Measurements from ENCODE around the gene SCN2B. TPM values are rescaled to one million over a fixed set of nuclear protein-coding genes. Genes with fewer than 3 reads are reported as not detected.

SCN2B gene, protein sequence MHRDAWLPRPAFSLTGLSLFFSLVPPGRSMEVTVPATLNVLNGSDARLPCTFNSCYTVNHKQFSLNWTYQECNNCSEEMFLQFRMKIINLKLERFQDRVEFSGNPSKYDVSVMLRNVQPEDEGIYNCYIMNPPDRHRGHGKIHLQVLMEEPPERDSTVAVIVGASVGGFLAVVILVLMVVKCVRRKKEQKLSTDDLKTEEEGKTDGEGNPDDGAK
- under 1 TPM; 0.05 to 0.31 (median 0.06) TPM for total RNA-seq
- under 1 TPM; 0.04 to 0.05 TPM for polyA plus RNA-seq

- no peak for FAIRE-seq
Observed at GRCh38 chr11:118175993-118176777, at the start of gene SCN2B. SCN2B (minus strand) TSS chr11:118176639; CDS start chr11:118176431, 208 bp downstream.

DNA sequence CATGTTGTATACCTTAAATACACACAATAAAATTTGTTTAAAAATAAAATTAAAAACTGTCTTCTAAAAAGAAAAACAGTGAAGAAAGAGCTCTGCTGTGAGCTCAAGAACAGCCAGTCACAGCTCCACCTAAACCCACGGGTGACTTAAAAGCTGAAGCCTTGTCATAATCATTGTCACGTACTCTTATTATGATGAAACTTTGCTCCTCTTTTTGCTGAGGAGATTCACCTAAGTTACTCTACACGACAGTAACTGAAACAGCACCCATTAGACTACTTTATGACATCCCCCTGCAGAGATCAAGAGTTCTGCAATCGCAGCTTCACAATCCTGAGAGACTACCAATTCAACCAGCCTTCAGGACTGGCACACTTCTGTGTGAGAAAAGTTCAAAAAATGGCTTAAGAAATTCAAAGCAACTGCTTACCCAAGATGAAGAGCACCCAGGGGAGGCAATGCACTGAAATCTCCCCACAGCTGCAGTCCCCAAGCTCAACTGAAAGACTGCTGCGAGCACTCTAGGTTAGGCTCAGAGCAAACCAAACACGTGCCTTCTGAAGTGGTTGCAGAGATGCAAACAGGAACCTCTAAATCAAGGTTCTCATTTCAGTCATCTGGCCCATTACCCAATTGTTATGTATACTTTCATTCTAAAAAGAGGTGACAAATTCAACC, 48.2 kb upstream of the SCN2B start, which contains the start of gene JAML:
Gene JAML (minus strand): TSS at position 501 of the 678 bp plus-strand sequence. CDS start 10,145 bp downstream, outside the sequence.
- no peak for DNase-seq

More at GRCh38 chr11:118175993-118176777, at the start of gene SCN2B:
- H3K9me3 ChIP-seq = no peaks in the 10 kb centered on the region
- no peak within 1 kb of the TSS for H3K4me3 ChIP-seq
- H3K36me3 ChIP-seq = no peaks in the 10 kb centered on the region
- no peaks in the 10 kb centered on the region for H3K27me3 ChIP-seq
- intact Hi-C loops (cut with DNase I) = no loop called here
- ATAC-seq (no peak), DNase-seq (no peak)
- TF ChIP-seq, protein P1, sequence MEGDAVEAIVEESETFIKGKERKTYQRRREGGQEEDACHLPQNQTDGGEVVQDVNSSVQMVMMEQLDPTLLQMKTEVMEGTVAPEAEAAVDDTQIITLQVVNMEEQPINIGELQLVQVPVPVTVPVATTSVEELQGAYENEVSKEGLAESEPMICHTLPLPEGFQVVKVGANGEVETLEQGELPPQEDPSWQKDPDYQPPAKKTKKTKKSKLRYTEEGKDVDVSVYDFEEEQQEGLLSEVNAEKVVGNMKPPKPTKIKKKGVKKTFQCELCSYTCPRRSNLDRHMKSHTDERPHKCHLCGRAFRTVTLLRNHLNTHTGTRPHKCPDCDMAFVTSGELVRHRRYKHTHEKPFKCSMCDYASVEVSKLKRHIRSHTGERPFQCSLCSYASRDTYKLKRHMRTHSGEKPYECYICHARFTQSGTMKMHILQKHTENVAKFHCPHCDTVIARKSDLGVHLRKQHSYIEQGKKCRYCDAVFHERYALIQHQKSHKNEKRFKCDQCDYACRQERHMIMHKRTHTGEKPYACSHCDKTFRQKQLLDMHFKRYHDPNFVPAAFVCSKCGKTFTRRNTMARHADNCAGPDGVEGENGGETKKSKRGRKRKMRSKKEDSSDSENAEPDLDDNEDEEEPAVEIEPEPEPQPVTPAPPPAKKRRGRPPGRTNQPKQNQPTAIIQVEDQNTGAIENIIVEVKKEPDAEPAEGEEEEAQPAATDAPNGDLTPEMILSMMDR (IDR thresholded peaks at IDR 0.05) = no peak
- H3K4me1 ChIP-seq = no peaks in the 10 kb centered on the region
- no peak within 1 kb of the TSS for H3K27ac ChIP-seq
- WGBS, 2 donors = 42% methylated on average over 14 of the region's 14 CpGs

GRCh38 chr11:118223992-118224391, 47.6 kb upstream of the SCN2B start:
- Histone ChIP-seq H3K27me3 (no peaks in the 10 kb centered on the region), H3K36me3 (peaks cover 0 to 10% (median 0%) of the 10 kb centered on the region in 3 donors), H3K9me3 (no peaks in the 10 kb centered on the region), H3K27ac (no peak overlapping the region), H3K4me1 (no peaks in the 10 kb centered on the region), H3K4me3 (peak overlapping the region in 1 of 4 donors; percentile 28)
- 77 to 80% methylated on average over 6 of the region's 6 CpGs for WGBS, 2 donors
- no peak for ATAC-seq
- no peak for FAIRE-seq
- intact Hi-C loops (cut with DNase I) = no loop called here
- DNase-seq = no peak
- TF ChIP-seq, protein P1 (IDR thresholded peaks at IDR 0.05) = no peak

More for the DNA sequence above, 48.2 kb upstream of the SCN2B start, which contains the start of gene JAML:
- Histone ChIP-seq H3K9me3 (no peaks in the 10 kb centered on the region), H3K27me3 (no peaks in the 10 kb centered on the region), H3K36me3 (peaks cover 0 to 13% (median 3%) of the 10 kb centered on the region in 3 donors), H3K4me3 (peak within 1 kb of the TSS in 1 of 4 donors; percentile 28), H3K27ac (no peak within 1 kb of the TSS), H3K4me1 (no peaks in the 10 kb centered on the region)
- TF ChIP-seq, protein P1 (IDR thresholded peaks at IDR 0.05) = no peak
- FAIRE-seq (no peak), ATAC-seq (peak in 3 of 4 donors; percentile 40 to 66 (median 64))
- intact Hi-C loops (cut with DNase I) = no loop called here
- WGBS, 2 donors = 71 to 80% methylated on average over 6 of the region's 6 CpGs

DNA sequence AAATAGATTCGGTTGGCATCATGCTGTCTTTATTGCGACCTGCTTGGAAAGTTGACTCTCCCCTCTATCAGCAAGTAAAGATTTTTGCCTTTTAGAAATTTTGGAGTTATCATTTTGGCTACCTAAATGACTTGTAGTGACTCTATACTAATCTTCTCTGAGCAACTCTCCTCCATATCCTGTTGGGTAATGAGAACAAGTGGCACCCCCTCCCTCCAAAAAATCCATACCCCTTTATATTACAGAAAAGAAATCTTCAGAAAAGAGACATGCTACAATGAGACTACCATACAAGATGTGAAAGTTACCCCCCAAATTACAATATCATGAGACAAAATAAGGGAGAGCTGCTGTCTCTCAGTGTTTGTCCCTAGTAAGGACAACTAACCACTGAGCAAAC, 47.1 kb upstream of the SCN2B start:
- FAIRE-seq (no peak), DNase-seq (no peak), ATAC-seq (no peak)
- Histone ChIP-seq H3K27ac (no peak overlapping the region), H3K9me3 (no peaks in the 10 kb centered on the region), H3K27me3 (no peaks in the 10 kb centered on the region), H3K36me3 (peaks cover 0 to 9% (median 0%) of the 10 kb centered on the region in 3 donors), H3K4me3 (peak overlapping the region in 1 of 4 donors; percentile 28), H3K4me1 (no peaks in the 10 kb centered on the region)
- TF ChIP-seq, protein P1 (IDR thresholded peaks at IDR 0.05) = no peak
- 75 to 83% methylated on average over 2 of the region's 2 CpGs for WGBS, 2 donors
- intact Hi-C loops (cut with DNase I) = no loop called here

Data from pancreas (tissue), 10 donors.